DND-41 (cell line): ENCODE results near the gene TP63.
"Not testable (repeated sequence)": the region's sequence is repeated elsewhere in the genome, so short reads cannot be mapped to it uniquely, and the experiment has no call there.

ENCODE experiments used
- ATAC-seq: fragments of 200-7000 bp; cut with Tn5 transposase; 3 replicates; pipeline ENCODE4 v1.9.1; 2021; ENCODE audit warnings: low read depth; ENCODE audit not compliant: insufficient read depth
- DNase-seq: peaks from one replicate; pipeline ENCODE4 v3.0.0-alpha.2; 2020
- H2AFZ ChIP-seq: 2 replicates; pipeline ENCODE4 v1.6.0; 2012; ENCODE audit warnings: low read depth, low read length
- H3K27ac ChIP-seq: 2 replicates; pipeline ENCODE4 v1.5.1; 2012; ENCODE audit warnings: low read length, inconsistent platforms
- H3K27me3 ChIP-seq: fragments of 200-600 bp; sonication (generic); 2 replicates; pipeline ENCODE4 v1.6.0; 2012; ENCODE audit warnings: low read length, mild to moderate bottlenecking, inconsistent platforms; ENCODE audit not compliant: insufficient read depth, poor library complexity
- H3K36me3 ChIP-seq: 2 replicates; pipeline ENCODE4 v1.5.1; 2012; ENCODE audit warnings: low read length, inconsistent platforms; ENCODE audit not compliant: insufficient read depth
- H3K4me1 ChIP-seq: 2 replicates; pipeline ENCODE4 v1.5.1; 2012; ENCODE audit warnings: mild to moderate bottlenecking, low read length; ENCODE audit not compliant: insufficient read depth
- H3K4me2 ChIP-seq: 2 replicates; pipeline ENCODE4 v1.6.0; 2012; ENCODE audit warnings: mild to moderate bottlenecking, moderate library complexity, low read length, inconsistent platforms; ENCODE audit not compliant: insufficient read depth
- H3K4me3 ChIP-seq, 2 experiments: fragments of 200-600 bp in 1 of 2; shearing (Covaris generic) in 1 of 2; 2 replicates each; pipeline ENCODE4 v1.5.1; 2012 to 2016; ENCODE audit warnings: inconsistent platforms in 2 of 2, low read length in 2 of 2, mild to moderate bottlenecking in 2 of 2, low read depth in 1 of 2, moderate library complexity in 1 of 2
- H3K79me2 ChIP-seq: 2 replicates; pipeline ENCODE4 v1.6.0; 2012; ENCODE audit warnings: low read length, inconsistent platforms; ENCODE audit not compliant: insufficient read depth
- H3K9ac ChIP-seq: 2 replicates; pipeline ENCODE4 v1.6.0; 2012; ENCODE audit warnings: low read depth, mild to moderate bottlenecking, inconsistent platforms, low read length, moderate library complexity
- H3K9me3 ChIP-seq: 2 replicates; pipeline ENCODE4 v1.5.1; 2012; ENCODE audit warnings: low read length, moderate library complexity, mild to moderate bottlenecking, inconsistent platforms; ENCODE audit not compliant: insufficient read depth, severe bottlenecking
- H4K20me1 ChIP-seq: 2 replicates; pipeline ENCODE4 v1.6.0; 2012; ENCODE audit warnings: low read length; ENCODE audit not compliant: insufficient read depth
- CTCF ChIP-seq: IDR thresholded peaks from 2 replicates; pipeline ENCODE4 v1.5.1; 2012; ENCODE audit warnings: borderline replicate concordance, low read length, moderate library complexity, mild to moderate bottlenecking; ENCODE audit not compliant: poor library complexity, severe bottlenecking; ENCODE audit errors: extremely low read depth
- EZH2 ChIP-seq: IDR thresholded peaks from 3 replicates; pipeline ENCODE4 v1.6.1; 2012; ENCODE audit warnings: borderline replicate concordance, low read depth, mild to moderate bottlenecking, moderate library complexity, low read length, inconsistent platforms; ENCODE audit not compliant: severe bottlenecking

Gene TP63

GRCh38 chr3:189606774-189607173, 24.4 kb upstream of the TP63 start:
- no peak for ATAC-seq
- Histone ChIP-seq H3K27ac (no peak overlapping the region), H3K9ac (no peak overlapping the region), H3K79me2 (no peaks in the 10 kb centered on the region), H3K27me3 (peaks cover 7% of the 10 kb centered on the region), H3K4me2 (no peak overlapping the region), H3K4me3 (no peak overlapping the region), H3K36me3 (no peaks in the 10 kb centered on the region), H2AFZ (no peak overlapping the region), H3K4me1 (no peaks in the 10 kb centered on the region), H4K20me1 (no peaks in the 10 kb centered on the region), H3K9me3 (no peaks in the 10 kb centered on the region)
- no peak for DNase-seq
- TF ChIP-seq EZH2 = no peak
- TF ChIP-seq CTCF = no peak

- H3K79me2 ChIP-seq, H2AFZ ChIP-seq, DNase-seq, ATAC-seq, H3K4me3 ChIP-seq, H3K4me2 ChIP-seq, H3K9me3 ChIP-seq, H3K36me3 ChIP-seq, H3K4me1 ChIP-seq, H3K9ac ChIP-seq, H4K20me1 ChIP-seq, H3K27ac ChIP-seq, H3K27me3 ChIP-seq: not testable (repeated sequence)
Observed at GRCh38 chr3:189612641-189613040, 18.5 kb upstream of the TP63 start.

GRCh38 chr3:189613122-189613521, 18.1 kb upstream of the TP63 start:
- Histone ChIP-seq H3K4me1 (no peaks in the 10 kb centered on the region), H3K9ac (no peak overlapping the region), H3K4me2 (no peak overlapping the region), H3K27me3 (no peaks in the 10 kb centered on the region), H3K4me3 (no peak overlapping the region), H4K20me1 (no peaks in the 10 kb centered on the region), H3K9me3 (no peaks in the 10 kb centered on the region), H3K27ac (no peak overlapping the region), H3K36me3 (no peaks in the 10 kb centered on the region), H2AFZ (no peak overlapping the region), H3K79me2 (no peaks in the 10 kb centered on the region)
- no peak for ATAC-seq
- no peak for DNase-seq
- TF ChIP-seq CTCF = no peak
- no peak for TF ChIP-seq EZH2

GRCh38 chr3:189621948-189622603, 9.1 kb upstream of the TP63 start:
- ATAC-seq = no peak
- peaks cover 3% of the 10 kb centered on the region for H3K4me1 ChIP-seq
- no peaks in the 10 kb centered on the region for H3K27me3 ChIP-seq
- no peak overlapping the region for H3K4me2 ChIP-seq
- no peaks in the 10 kb centered on the region for H3K36me3 ChIP-seq
- no peak overlapping the region for H2AFZ ChIP-seq
- H3K79me2 ChIP-seq = no peaks in the 10 kb centered on the region
- no peak overlapping the region for H3K4me3 ChIP-seq
- TF ChIP-seq CTCF (no peak), EZH2 (no peak)
- no peak overlapping the region for H3K9ac ChIP-seq
- H4K20me1 ChIP-seq = no peaks in the 10 kb centered on the region
- no peak for DNase-seq
- H3K27ac ChIP-seq = no peak overlapping the region
- no peaks in the 10 kb centered on the region for H3K9me3 ChIP-seq
